HL-60 (cell line): ENCODE measurements around the gene TRIM44.

Source experiments
- CTCF ChIP-seq: IDR thresholded peaks from one replicate; pipeline ENCODE4 v1.5.1; 2011; ENCODE audit warnings: low read length, control low read depth, inconsistent platforms; ENCODE audit not compliant: insufficient read depth
- GABPA ChIP-seq: IDR thresholded peaks from 2 replicates; pipeline ENCODE4 v1.6.1; 2012; ENCODE audit warnings: low read depth
- POLR2AphosphoS5 ChIP-seq: IDR thresholded peaks from 2 replicates; pipeline ENCODE4 v1.6.1; 2012; ENCODE audit warnings: low read depth
- REST ChIP-seq: IDR thresholded peaks from 2 replicates; pipeline ENCODE4 v1.6.1; 2012; ENCODE audit warnings: low read depth; ENCODE audit not compliant: insufficient replicate concordance
- SPI1 ChIP-seq: IDR thresholded peaks from 2 replicates; pipeline ENCODE4 v1.6.1; 2012; ENCODE audit warnings: low read depth, mild to moderate bottlenecking, borderline replicate concordance

- TF ChIP-seq CTCF (no peak), POLR2AphosphoS5 (no peak), GABPA (no peak), REST (no peak), SPI1 (no peak)
Measured at GRCh38 chr11:35752115-35752514, 89.5 kb downstream of the TRIM44 start.
